ENCODE measurements around the gene OR6C2.
A peak's percentile ranks its signal among the peaks of the same experiment; 100 is the strongest.
"Not testable (repeated sequence)": the region's sequence is repeated elsewhere in the genome, so short reads cannot be mapped to it uniquely, and the experiment has no call there.

The OR6C2 gene
- 0 reads per million in 9 experiments for total RNA-seq

GRCh38 chr12:55443776-55444175 lies at the start of gene OR6C2:
TSS of gene OR6C2 (plus strand) at chr12:55444076. CDS start at chr12:55452214, 8,138 bp downstream.
- H3K9me3 Mint-ChIP-seq: peaks cover 0 to 2% of the 10 kb centered on the region in 2 donors
- no peak within 1 kb of the TSS for H3K4me3 Mint-ChIP-seq
- no peak for DNase-seq
- peaks cover 6 to 15% of the 10 kb centered on the region in 2 donors for H3K27me3 Mint-ChIP-seq
- no peak for ATAC-seq (replicated peaks)
- no peaks in the 10 kb centered on the region for H3K36me3 Mint-ChIP-seq (ENCODE audit: insufficient read depth)
- H3K4me1 Mint-ChIP-seq (ENCODE audit: low read depth in 2 of 2): no peaks in the 10 kb centered on the region
- H3K27ac Mint-ChIP-seq: no peak within 1 kb of the TSS

GRCh38 chr12:55396326-55396725 lies 47.5 kb upstream of the OR6C2 start:
- H3K9me3 Mint-ChIP-seq: no peaks in the 10 kb centered on the region
- peaks cover 35 to 36% of the 10 kb centered on the region in 2 donors for H3K27me3 Mint-ChIP-seq
- H3K4me1 Mint-ChIP-seq (ENCODE audit: low read depth in 2 of 2): no peaks in the 10 kb centered on the region
- H3K4me3 Mint-ChIP-seq: no peak overlapping the region
- ATAC-seq (replicated peaks) (no peak), DNase-seq (no peak)
- H3K36me3 Mint-ChIP-seq (ENCODE audit: insufficient read depth): peaks cover 3% of the 10 kb centered on the region
- no peak overlapping the region for H3K27ac Mint-ChIP-seq

- Mint-ChIP-seq H3K36me3 (ENCODE audit: insufficient read depth) (peaks cover 3% of the 10 kb centered on the region), H3K27ac (no peak within 1 kb of the TSS), H3K4me3 (no peak within 1 kb of the TSS), H3K27me3 (peaks cover 22 to 42% of the 10 kb centered on the region in 2 donors), H3K9me3 (no peaks in the 10 kb centered on the region), H3K4me1 (ENCODE audit: low read depth in 2 of 2) (no peaks in the 10 kb centered on the region)
- no peak for ATAC-seq (replicated peaks)
- no peak for DNase-seq
Observed at GRCh38 chr12:55400229-55400628, 43.6 kb upstream of the OR6C2 start, which contains the start of gene OR6C65. TSS of gene OR6C65 (plus strand) at chr12:55400529. CDS start at chr12:55400529, 0 bp downstream.

- H3K36me3 Mint-ChIP-seq (ENCODE audit: insufficient read depth): no peaks in the 10 kb centered on the region
- H3K9me3 Mint-ChIP-seq: no peaks in the 10 kb centered on the region
- ATAC-seq (replicated peaks): no peak
- no peak overlapping the region for H3K4me3 Mint-ChIP-seq
- no peak overlapping the region for H3K27ac Mint-ChIP-seq
- H3K4me1 Mint-ChIP-seq (ENCODE audit: low read depth in 2 of 2): no peaks in the 10 kb centered on the region
- peaks cover 9 to 28% of the 10 kb centered on the region in 2 donors for H3K27me3 Mint-ChIP-seq
- no peak for DNase-seq
Observed at GRCh38 chr12:55407866-55408265, 36.0 kb upstream of the OR6C2 start.

- H3K9me3 Mint-ChIP-seq; H3K36me3 Mint-ChIP-seq (ENCODE audit: insufficient read depth); H3K4me3 Mint-ChIP-seq; ATAC-seq (replicated peaks); H3K4me1 Mint-ChIP-seq (ENCODE audit: low read depth in 2 of 2); DNase-seq; H3K27ac Mint-ChIP-seq: not testable (repeated sequence)
- peaks cover 3 to 36% of the 10 kb centered on the region in 2 donors for H3K27me3 Mint-ChIP-seq
Observed at GRCh38 chr12:55409133-55409532, 34.7 kb upstream of the OR6C2 start.

GRCh38 chr12:55412138-55412537 lies 31.7 kb upstream of the OR6C2 start:
- H3K36me3 Mint-ChIP-seq (ENCODE audit: insufficient read depth); H3K4me3 Mint-ChIP-seq; DNase-seq; H3K4me1 Mint-ChIP-seq (ENCODE audit: low read depth in 2 of 2); H3K27ac Mint-ChIP-seq; ATAC-seq (replicated peaks); H3K9me3 Mint-ChIP-seq: not testable (repeated sequence)
- peaks cover 26 to 61% of the 10 kb centered on the region in 2 donors for H3K27me3 Mint-ChIP-seq

- not testable (repeated sequence) for H3K4me1 Mint-ChIP-seq (ENCODE audit: low read depth in 2 of 2); H3K36me3 Mint-ChIP-seq (ENCODE audit: insufficient read depth); H3K4me3 Mint-ChIP-seq; ATAC-seq (replicated peaks); H3K9me3 Mint-ChIP-seq; H3K27ac Mint-ChIP-seq; DNase-seq
- H3K27me3 Mint-ChIP-seq: peaks cover 41 to 67% of the 10 kb centered on the region in 2 donors
Observed at GRCh38 chr12:55413498-55414388, 30.1 kb upstream of the OR6C2 start.

GRCh38 chr12:55414396-55414823 lies 29.5 kb upstream of the OR6C2 start:
- H3K9me3 Mint-ChIP-seq; DNase-seq; H3K4me3 Mint-ChIP-seq; H3K36me3 Mint-ChIP-seq (ENCODE audit: insufficient read depth); H3K27ac Mint-ChIP-seq; ATAC-seq (replicated peaks); H3K4me1 Mint-ChIP-seq (ENCODE audit: low read depth in 2 of 2): not testable (repeated sequence)
- peaks cover 48 to 67% of the 10 kb centered on the region in 2 donors for H3K27me3 Mint-ChIP-seq

- peak overlapping the region in 1 of 2 donors; percentile 52 for H3K4me3 Mint-ChIP-seq
- not testable (repeated sequence) for H3K4me1 Mint-ChIP-seq (ENCODE audit: low read depth in 2 of 2); H3K27ac Mint-ChIP-seq; H3K36me3 Mint-ChIP-seq (ENCODE audit: insufficient read depth); DNase-seq; H3K9me3 Mint-ChIP-seq
- peaks cover 50 to 71% of the 10 kb centered on the region in 2 donors for H3K27me3 Mint-ChIP-seq
- peak; percentile 96 for ATAC-seq (replicated peaks)
Observed at GRCh38 chr12:55414889-55415288, 29.0 kb upstream of the OR6C2 start.

GRCh38 chr12:55416961-55417360 lies 26.9 kb upstream of the OR6C2 start:
- Mint-ChIP-seq H3K36me3 (ENCODE audit: insufficient read depth) (no peaks in the 10 kb centered on the region), H3K27me3 (peaks cover 50 to 75% of the 10 kb centered on the region in 2 donors), H3K4me3 (no peak overlapping the region), H3K4me1 (ENCODE audit: low read depth in 2 of 2) (peaks cover 4 to 6% of the 10 kb centered on the region in 2 donors), H3K27ac (no peak overlapping the region), H3K9me3 (no peaks in the 10 kb centered on the region)
- no peak for DNase-seq
- no peak for ATAC-seq (replicated peaks)

GRCh38 chr12:55420307-55420962 lies 23.4 kb upstream of the OR6C2 start:
- peaks cover 52 to 60% of the 10 kb centered on the region in 2 donors for H3K27me3 Mint-ChIP-seq
- no peak overlapping the region for H3K27ac Mint-ChIP-seq
- H3K9me3 Mint-ChIP-seq: no peaks in the 10 kb centered on the region
- no peak overlapping the region for H3K4me3 Mint-ChIP-seq
- DNase-seq (no peak), ATAC-seq (replicated peaks) (no peak)
- peaks cover 2 to 3% of the 10 kb centered on the region in 2 donors for H3K4me1 Mint-ChIP-seq (ENCODE audit: low read depth in 2 of 2)
- H3K36me3 Mint-ChIP-seq (ENCODE audit: insufficient read depth): no peaks in the 10 kb centered on the region

- H3K27me3 Mint-ChIP-seq: peaks cover 25 to 40% of the 10 kb centered on the region in 2 donors
- H3K4me1 Mint-ChIP-seq (ENCODE audit: low read depth in 2 of 2): no peaks in the 10 kb centered on the region
- ATAC-seq (replicated peaks) (no peak), DNase-seq (no peak)
- no peak within 1 kb of the TSS for H3K27ac Mint-ChIP-seq
- no peaks in the 10 kb centered on the region for H3K9me3 Mint-ChIP-seq
- no peak within 1 kb of the TSS for H3K4me3 Mint-ChIP-seq
- no peaks in the 10 kb centered on the region for H3K36me3 Mint-ChIP-seq (ENCODE audit: insufficient read depth)
Observed at GRCh38 chr12:55425954-55426353, 17.9 kb upstream of the OR6C2 start, which contains the start of gene OR6C76. TSS of gene OR6C76 (plus strand) at chr12:55426254. CDS start at chr12:55426254, 0 bp downstream.

GRCh38 chr12:55428331-55429243 lies 15.3 kb upstream of the OR6C2 start:
- no peak overlapping the region for H3K4me3 Mint-ChIP-seq
- no peaks in the 10 kb centered on the region for H3K9me3 Mint-ChIP-seq
- no peaks in the 10 kb centered on the region for H3K36me3 Mint-ChIP-seq (ENCODE audit: insufficient read depth)
- no peaks in the 10 kb centered on the region for H3K4me1 Mint-ChIP-seq (ENCODE audit: low read depth in 2 of 2)
- H3K27ac Mint-ChIP-seq: no peak overlapping the region
- ATAC-seq (replicated peaks) (no peak), DNase-seq (no peak)
- peaks cover 30 to 51% of the 10 kb centered on the region in 2 donors for H3K27me3 Mint-ChIP-seq

All from effector memory CD8-positive, alpha-beta T cell (primary cell).